HG03025 (cell line): ENCODE measurements around the gene DSCAM.
"Not testable (repeated sequence)": the region's sequence is repeated elsewhere in the genome, so short reads cannot be mapped to it uniquely, and the experiment has no call there.

Source experiments
- ATAC-seq: cut with Tn5 transposase; IDR thresholded peaks from one replicate; pipeline ENCODE4 v1.9.1; 2021; ENCODE audit warnings: mild to moderate bottlenecking, moderate library complexity; ENCODE audit not compliant: unreplicated experiment, low FRiP score

The DSCAM gene

DNA sequence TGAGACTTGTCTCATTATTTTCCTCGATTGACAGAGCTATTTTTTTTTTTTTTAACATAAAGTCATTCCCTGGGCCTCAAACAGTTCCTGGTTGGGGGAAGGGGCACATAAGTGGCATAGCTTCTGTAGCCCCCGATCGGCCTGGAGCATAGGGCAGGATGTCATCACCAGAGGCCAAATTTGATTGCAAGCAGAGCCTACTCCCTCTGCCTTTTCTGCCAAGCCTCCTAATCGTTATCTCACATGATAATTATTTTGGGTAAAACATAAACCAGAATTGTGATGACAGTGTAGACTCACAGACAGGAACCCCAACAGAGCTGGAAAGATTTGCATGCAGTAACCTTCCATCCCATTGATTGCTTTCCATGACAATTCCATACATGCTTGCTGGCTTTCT is 574.9 kb downstream of the DSCAM start:
- no peak for ATAC-seq

DNA sequence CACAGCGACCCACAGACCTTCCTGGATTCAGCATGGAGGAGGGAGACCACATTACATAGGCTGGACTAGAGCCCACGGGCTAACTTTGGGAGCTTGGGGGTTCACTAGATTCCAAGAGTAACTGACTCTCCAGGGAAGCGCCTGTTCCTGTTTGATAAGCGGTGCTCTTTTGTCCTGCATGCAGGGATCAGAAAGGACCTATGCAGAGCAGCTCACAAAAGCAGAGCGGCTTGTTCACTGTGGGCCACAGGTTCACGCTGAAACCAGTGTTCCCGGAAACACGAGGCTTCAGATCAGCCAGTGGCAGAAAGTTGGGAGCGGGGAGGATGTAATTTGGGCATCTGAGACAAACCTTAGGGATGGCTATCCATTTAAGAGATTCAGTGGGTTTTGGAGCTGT is 575.8 kb downstream of the DSCAM start:
- ATAC-seq = no peak

DNA sequence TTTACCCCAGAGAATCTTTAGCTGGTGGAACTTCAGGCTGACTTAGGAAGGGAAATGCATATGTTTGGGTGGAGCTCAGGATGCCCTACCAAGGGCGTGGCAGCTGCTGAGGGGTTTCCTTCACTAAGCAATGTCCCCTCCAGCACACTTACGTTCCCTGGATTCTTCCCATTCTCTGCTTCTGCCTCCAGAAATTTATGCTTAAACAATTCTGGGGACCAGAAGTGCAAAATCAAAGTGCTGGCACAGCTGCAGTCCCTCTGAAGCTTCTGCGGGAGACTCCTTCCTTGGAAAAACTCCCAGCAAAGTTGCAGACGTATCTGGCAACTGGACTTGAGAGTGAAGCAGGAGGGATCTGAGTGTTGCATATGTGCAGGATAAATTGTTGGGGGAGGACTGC is 576.9 kb downstream of the DSCAM start:
- ATAC-seq = no peak

DNA sequence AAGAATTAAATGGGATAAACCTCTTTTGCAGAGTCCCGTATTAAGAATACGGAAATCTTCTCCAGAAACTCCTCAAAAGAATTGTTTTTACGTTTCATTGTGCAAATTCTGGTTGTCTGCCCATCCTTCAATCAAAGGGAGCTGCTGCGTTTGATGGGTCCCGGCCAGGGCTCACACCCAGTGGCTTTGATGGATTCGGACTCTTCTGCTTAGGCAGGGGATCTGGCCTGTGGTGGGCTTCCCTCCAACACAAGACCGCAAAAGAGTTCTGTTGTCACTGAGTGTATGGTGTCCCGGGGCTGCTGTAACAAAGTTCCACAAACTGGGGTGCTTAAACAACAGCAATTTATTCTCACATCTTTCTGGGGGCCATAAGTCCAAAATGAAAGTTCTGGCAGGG is 577.7 kb downstream of the DSCAM start:
- ATAC-seq = no peak

DNA sequence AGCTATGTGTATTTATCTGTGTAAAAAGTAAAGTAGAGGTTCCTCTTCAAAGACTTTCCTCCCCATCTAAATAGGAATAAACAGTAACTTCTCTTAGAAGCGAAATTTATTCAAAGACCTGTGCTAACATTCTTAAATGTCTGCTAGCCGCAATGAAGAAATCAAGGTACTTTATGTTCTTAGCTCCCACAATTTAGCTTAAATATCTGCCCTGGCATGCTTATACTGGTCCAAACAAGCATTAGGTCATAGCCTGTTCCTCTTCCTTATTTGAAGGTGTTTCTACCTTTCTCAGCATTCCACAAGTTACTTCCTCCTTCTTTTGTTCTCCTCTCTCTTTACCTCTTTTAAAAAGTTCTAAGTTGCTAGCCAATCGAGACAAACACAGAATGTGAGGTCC is 588.5 kb downstream of the DSCAM start:
- not testable (repeated sequence) for ATAC-seq

DNA sequence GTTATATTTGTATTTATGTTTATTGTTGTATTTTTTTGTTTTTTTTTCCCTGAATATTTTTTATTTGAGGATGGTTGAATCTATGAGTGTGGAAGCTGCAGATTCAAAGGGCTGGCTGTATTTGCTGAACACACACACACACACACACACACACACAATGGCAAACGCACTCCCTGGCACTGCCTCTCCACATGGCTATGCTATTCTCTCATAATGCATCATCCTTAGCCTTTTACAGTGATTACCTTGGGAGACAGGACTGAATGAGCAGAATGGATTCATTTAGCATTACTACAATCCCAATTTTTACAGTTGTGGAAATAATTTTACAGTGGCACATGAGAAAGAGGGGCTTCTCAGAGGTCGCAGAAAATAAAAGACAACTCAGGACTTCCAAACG is 589.6 kb downstream of the DSCAM start:
- ATAC-seq = no peak

DNA sequence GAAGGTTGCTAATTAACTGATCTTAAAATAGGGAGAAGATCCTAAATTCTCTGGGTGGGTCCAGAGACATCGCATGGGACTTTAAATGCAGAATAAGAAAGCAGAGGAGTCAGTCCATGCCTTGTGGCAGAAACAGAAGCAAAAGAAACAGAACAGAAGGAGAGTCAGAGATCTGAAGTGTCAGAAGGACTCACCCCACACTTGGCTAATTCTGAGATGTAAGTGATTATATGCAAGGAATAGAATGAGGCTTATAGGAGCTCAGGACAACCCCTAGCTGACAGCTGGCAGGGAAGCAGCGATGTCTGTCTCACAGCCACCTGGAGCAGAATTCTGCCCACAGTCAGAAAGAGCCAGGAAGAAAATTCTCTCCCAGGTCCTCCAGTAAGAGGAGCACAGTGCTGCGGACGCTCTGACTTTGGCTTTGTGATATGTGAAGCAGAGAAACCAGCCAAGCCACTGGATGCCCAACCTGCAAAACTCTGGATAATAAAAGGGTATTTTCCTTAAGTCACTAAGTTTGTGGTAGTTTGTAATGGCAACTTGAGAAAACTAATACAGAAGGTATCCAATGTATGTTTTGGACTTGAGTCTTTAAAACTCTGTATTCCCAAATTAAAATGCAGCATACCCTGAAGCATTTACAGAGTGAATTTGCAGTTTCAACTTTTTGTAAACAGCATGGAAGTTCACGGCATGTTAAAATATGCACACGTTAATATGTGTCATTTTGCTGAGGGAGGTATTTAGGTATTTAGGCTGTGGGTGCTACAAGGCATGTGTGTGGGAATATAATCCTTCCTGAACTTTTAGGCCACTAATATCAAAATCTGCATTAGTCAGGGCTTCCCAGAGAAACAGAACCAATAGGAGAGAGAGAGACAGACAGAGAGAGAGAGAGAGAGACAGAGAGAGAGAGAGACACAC is 591.2 kb downstream of the DSCAM start:
- no peak for ATAC-seq

DNA sequence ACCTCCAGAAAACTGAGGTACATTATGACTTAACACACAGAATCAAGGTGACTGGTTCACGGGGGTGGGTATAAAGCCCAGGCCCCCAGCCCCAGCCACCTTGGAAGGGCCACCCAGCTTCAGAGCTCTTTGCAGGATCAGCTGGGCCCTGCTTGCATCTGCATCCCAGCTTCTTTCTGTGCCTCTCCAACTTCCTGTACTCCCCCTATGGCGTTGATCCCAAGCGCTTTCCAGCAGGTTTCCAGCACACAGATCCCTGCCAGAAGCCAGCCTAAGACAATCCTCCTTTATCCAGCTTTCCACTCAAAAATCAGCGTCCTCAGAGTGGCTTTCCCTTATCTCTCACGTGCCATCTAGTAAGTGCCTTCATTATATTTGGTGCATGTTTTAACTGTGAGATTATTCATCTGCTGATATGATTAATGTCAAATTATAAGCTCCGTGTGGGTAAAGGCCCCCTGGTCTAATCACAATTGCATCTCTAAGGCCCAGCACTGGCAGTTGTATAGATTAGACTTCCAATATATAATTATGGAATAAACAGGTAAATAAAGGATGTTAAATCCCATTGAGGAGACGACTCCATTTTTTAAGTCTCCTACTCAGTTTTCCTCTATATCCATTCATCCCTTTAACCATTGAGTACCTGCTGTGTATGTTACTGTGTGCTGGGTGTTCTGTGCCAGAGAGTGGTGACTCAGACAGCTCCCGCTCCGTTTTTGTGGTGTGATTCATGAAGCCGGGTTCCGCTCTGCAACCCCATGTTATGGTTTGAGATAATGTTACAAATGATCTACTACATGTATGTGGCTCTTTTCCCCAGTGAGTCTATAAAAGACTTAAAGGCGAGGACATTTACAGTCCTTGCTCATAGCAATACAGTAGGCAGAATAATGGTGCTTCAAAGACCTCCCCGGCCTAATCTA is 592.2 kb downstream of the DSCAM start:
- ATAC-seq = no peak

DNA sequence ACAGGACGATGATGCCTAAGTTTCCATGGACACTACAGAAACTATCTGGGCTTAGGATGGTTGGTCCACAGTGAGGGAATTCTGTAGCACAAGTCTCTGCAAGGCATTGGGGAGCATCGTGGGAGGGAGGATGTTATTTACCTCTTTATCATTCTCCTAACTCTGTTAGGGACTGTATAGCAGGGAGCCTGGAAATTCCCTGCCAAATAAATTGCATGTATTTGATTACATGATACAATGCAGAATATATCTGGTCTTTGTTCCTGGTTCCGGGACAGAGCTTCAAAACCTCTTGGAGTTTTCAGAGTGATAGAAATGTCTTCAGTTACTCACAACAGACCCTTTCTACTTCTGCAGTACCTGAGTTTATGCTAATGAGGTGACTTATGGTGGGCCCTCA is 593.8 kb downstream of the DSCAM start:
- no peak for ATAC-seq

DNA sequence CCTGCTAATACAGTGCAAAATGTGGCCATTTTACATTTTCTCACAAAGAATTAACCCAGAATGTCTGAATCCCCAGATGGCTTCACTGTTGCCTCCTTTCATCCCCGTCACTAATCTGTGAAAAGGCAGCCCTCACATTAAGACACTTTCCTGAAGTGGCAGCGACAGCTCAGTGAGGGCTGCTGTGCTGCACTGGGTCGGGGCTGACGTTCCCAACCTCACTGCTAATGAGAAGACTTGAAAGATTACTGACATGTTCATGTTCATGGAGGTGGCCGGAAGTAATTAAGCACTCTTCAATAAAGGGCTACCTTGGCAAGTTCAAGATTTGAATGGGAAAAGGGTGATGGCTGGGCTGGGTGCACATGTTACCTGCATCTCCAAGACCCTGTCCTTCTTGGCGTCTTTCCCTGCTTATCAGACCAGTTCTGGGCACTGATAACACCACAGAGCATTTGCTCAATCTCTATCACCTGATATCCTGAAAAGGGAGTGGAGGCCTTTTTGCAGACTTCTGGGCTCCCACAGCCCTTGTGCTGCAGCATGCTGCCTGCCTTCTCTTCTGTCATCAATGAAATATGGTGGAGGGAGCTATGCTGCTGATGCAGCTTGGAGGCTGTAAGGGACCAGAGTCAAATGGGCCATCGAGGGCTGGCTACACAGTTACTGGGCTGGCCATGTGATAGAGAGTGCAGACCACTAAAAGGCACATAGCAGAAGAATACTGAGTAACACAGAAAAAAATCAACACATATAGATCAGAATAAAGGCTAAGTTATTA is 596.3 kb downstream of the DSCAM start:
- ATAC-seq = no peak

DNA sequence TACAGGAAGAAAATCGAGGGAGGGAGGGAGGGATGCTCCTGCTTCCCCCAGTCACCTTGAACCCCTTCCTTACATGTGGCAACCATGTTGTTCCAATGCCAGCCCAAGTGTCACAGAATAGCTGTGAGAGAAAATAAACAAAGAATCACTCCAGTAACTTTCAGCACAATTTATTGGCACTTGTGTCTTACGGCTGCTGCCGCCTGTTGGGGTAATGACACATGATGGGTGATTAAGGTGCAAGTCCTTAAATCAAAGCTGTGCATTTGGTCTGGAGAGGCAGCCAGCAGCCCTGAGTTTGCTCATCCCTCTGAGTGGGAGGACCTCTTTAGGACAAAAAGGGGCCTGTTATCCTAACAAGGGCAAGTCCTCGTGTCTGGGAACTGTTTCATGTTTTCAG is 602.0 kb downstream of the DSCAM start:
- ATAC-seq = no peak

DNA sequence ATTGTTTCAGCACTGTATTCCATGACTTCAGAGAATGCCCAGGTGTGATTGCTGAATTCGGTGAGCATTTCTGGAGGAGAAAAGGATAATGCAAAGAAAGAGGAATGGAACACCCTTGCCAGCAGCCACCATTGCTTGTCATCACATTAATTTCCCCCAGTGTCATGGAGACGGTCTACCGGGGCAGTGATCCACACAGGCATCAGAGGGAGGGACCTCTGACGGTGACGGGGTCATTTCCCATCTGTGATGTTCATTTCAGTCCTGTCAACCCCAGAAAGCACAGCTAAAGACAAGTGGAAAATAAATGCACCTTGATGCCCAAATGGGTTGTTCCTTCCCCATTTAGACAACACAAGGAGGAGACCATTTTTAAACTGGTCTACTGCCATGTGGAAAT is 603.3 kb downstream of the DSCAM start:
- no peak for ATAC-seq

DNA sequence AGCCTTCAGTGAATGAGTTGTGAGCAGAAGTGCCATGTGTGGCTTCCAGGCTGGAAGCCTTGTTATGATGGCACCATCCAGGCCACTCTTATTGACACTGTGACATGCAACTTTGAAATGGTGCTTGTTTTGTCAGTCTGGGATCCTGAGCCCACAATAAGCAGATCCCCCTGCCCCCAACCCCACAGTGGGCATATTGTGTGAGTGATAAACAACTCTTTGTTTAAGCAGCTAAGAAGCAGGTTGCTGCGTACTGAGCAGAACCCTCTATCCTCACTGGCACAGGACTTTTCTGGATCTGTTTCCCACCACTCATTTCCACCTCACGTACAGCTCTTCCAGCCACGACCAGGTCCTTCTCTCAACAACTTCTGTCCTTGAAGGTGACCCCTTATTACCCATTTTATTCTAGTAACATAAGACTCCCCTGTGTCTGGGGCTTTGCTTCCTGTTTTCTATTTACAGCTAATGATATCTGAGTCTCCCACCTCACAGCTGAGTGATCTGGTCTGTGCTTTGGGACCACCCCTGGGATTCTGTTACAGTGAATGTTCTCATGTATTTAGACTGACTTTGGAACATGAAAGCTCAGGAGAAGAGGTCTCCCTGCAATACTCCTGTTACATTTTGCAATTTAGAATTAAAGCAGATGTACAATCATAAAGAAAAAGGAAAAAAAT is 604.2 kb downstream of the DSCAM start:
- no peak for ATAC-seq

DNA sequence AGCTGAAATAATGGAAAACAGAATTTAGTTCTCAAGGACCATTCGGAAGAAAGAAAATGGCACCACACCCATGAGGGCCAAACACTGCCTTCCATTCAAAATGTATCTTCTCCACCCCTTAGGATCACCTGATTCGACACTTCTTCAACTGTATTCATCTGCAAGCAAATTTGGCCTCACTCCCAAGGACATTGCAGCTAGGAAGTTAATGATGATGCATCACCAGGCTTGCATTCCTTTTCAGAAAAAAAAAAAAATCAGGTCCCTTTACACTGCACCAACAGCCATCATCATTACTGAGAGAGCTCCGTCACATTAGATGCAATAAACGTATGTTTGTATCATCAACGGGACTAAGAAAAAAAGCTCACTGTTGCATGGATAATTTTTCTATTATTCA is 611.4 kb downstream of the DSCAM start:
- ATAC-seq = no peak

DNA sequence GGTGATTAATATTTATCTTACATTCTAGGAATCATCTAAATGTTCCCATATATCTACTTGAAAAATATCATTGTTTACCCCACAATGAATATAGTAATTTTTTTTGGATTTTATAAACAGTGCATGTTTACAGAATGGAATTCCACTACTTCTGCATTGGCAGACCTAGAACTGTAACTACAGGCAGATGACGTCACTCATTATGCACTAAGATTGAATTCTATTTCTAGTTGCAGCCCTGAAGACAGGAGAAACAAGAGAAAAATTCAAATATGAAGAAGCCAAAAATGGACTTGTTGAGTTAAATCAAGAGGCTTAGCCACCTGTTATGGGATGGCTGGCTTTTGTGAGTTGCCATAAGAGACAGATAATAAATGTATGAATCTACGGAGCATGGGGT is 615.0 kb downstream of the DSCAM start:
- ATAC-seq = no peak

DNA sequence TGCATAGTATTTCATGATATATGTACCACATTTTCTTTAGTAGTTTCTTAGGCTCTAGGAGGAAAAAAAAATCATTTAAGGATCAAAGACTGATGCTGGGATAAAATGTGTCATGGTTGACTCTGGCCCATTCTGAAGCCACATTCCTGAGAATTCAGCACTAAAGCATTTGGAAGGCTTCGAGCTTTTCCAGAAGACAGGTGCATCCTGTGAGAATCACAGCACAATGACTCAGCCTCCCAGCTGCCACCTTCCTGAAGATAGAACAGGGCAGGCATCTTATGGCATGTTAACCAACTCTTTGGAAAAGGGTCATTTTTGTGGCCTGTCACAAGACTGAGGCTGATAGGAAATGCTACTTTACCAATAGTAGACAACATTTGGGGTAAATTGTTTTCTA is 619.9 kb downstream of the DSCAM start:
- ATAC-seq = no peak

DNA sequence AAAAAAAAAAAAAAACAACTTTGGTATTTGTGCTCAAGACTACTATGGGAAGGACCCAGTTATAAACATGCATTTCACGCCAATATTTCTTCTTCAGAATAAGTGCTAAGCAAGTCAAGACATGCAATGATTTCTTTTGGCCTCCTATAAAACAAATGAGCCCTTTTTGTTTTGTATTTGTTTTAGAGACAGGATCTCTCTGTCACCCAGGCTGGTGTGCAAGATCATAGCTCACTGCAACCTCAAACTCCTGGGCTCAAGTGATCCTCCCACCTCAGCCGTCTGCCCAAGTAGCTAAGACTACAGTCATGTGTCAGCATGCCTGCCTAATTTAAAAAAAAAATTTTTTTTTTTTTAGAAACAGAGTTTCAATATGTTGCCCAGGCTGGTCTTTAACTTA is 631.0 kb downstream of the DSCAM start:
- ATAC-seq = no peak

DNA sequence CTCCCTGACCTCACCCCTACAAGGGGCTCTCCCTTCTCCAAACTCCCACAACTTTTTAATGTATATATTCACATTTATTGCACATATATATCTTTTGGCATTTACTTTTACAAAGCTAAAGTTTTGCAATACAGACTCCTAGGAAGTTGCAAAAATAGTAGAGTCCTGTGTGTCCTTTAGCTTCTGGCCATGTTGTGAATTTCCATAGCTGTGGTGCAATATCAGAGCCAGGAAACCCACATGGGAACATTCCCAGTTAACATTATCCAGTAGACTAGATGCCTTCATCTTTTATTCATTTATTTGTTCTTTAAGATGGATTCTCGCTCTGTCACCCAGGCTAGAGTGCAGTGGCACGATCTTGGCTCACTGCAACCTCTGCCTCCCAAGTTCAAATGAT is 636.7 kb downstream of the DSCAM start:
- no peak for ATAC-seq

DNA sequence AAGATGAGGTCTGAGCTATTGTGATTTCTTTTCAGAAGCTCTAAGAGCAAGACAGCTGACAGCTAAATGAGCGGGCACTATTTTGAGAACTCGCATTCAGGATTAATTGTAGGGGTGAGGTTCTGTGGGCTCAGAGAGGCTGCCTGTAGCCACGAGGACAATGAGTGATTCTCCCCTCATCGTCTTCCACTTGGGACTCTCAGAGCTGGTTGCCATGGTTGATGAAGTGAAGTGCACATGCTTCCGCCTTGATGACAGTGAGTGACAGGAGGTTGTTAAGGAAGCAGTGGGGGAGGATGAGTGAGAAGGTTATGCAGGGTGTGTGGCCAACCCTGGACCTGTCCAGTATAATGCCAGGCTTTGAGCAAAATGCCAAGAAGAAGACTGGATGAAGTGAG is 638.0 kb downstream of the DSCAM start:
- no peak for ATAC-seq
